Peyer's patch (tissue), 4 donors: Measurements from ENCODE around the gene FOXQ1.

Source experiments
- CTCF ChIP-seq, 6 experiments: fragments of 450-650 bp in 4 of 6; fragments of 200-600 bp in 2 of 6; sonication (generic) in 1 of 6; IDR thresholded peaks; one replicate each; pipeline ENCODE4 v1.5.1; 2017 to 2019; ENCODE audit warnings: antibody characterized with exemption in 6 of 6, mild to moderate bottlenecking in 3 of 6, moderate library complexity in 1 of 6
- POLR2A ChIP-seq, 2 donors: fragments of 450-650 bp; IDR thresholded peaks; one replicate each; pipeline ENCODE4 v1.5.1; 2017; ENCODE audit warnings: antibody characterized with exemption in 2 of 2, mild to moderate bottlenecking in 2 of 2, moderate library complexity in 2 of 2

GRCh38 chr6:1283501-1283900 lies 28.4 kb upstream of the FOXQ1 start:
- TF ChIP-seq CTCF (IDR thresholded peaks at IDR 0.05): no peak
- no peak for TF ChIP-seq POLR2A (IDR thresholded peaks at IDR 0.05)
